Activated CD8-positive, alpha-beta memory T cell treated with anti-CD3 and anti-CD28 coated beads, Interleukin-2, amount 10 ng/mL, durations not matched to agents 7 days and 5 days (primary cell): ENCODE data around the gene CUL5. TPM values are rescaled to one million over a fixed set of nuclear protein-coding genes. Genes with fewer than 3 reads are reported as not detected.
"Not testable (repeated sequence)": the region's sequence is repeated elsewhere in the genome, so short reads cannot be mapped to it uniquely, and the experiment has no call there.

Source experiments
- ATAC-seq: fragments of 150-1000 bp; cut with Tn5 transposase; one replicate; pipeline ENCODE4 v1.10.0; 2021; ENCODE audit warnings: moderate library complexity
- CTCF ChIA-PET: fragments of 350-600 bp; sonication (Branson Sonifier 250); formaldehyde crosslinking; loops from one replicate; lab custom pipeline; 2021; ENCODE audit warnings: antibody characterized with exemption; lab: Charles Lee
- DNase-seq: peaks from one replicate; pipeline ENCODE4 v3.0.0-alpha.2; 2020
- H3K27ac Mint-ChIP-seq: one replicate; pipeline ENCODE4 v1.8.0; 2021; ENCODE audit warnings: mild to moderate bottlenecking, mixed read lengths
- H3K27me3 Mint-ChIP-seq: one replicate; pipeline ENCODE4 v1.8.0; 2021; ENCODE audit warnings: mixed read lengths
- H3K36me3 Mint-ChIP-seq: one replicate; pipeline ENCODE4 v1.8.0; 2021; ENCODE audit warnings: mild to moderate bottlenecking, mixed read lengths
- H3K4me1 Mint-ChIP-seq: one replicate; pipeline ENCODE4 v1.8.0; 2021; ENCODE audit warnings: mixed read lengths
- H3K4me3 Mint-ChIP-seq: one replicate; pipeline ENCODE4 v1.8.0; 2021; ENCODE audit warnings: mild to moderate bottlenecking, moderate library complexity, mixed read lengths
- H3K9me3 Mint-ChIP-seq: one replicate; pipeline ENCODE4 v1.8.0; 2022; ENCODE audit warnings: low read depth, mixed read lengths
- total RNA-seq, 2 experiments: library from RNA; stranded (reverse); gene quantifications; one replicate each; pipeline ENCODE4 v1.2.3, GENCODE V29; 2021

The CUL5 gene
- total RNA-seq, 2 experiments from 2014 or later, result 28.4 to 34.4 TPM

DNA sequence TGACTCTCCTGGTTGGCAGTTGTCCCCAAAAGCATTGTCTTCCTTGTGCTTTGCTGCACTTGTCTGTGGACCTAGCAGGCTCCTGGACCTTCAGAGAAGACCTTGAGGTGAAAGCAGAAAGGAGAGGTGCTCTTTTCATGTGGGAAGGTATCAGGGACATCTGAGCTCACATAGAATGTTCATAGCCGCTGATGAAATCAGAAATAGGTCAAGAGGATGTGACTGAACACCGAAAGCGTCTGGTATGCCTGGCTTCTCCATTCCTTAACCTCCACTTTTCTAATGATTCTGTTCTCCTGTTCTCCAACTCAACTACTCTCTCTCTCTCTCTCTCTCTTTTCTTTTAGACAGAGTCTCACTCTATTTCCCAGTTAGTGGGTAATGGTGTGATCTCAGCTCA is 6.2 kb upstream of the CUL5 start:
- CTCF ChIA-PET, result no interaction called here

DNA sequence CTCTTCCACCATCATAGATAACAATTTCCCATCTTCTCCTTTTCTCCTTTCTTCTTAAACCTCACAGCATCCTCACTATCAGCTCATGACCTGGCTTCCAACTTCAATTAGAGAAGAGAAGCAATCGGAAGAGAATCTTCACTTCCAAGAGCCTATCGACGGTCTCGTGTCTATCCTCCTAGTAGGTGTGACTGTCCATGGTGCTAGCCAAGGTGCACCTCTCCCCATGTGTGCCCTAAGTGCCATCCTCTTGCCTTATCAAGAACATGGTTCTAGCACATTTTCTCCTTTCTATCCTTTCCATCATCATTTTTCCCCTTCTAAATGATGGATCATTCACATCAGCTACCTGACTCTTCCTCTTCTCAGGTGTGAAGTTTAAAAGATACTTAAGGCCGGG is 5.1 kb upstream of the CUL5 start:
- Mint-ChIP-seq H3K9me3 (no peaks in the 10 kb centered on the region), H3K27ac (no peak overlapping the region), H3K4me3 (no peak overlapping the region), H3K4me1 (peaks cover 6% of the 10 kb centered on the region), H3K36me3 (no peaks in the 10 kb centered on the region), H3K27me3 (peaks cover 3% of the 10 kb centered on the region)
- CTCF ChIA-PET, result no interaction called here
- no peak for ATAC-seq
- DNase-seq, result no peak

More for the DNA sequence above, 6.2 kb upstream of the CUL5 start:
- no peak for DNase-seq
- Mint-ChIP-seq H3K9me3 (no peaks in the 10 kb centered on the region), H3K27ac (no peak overlapping the region), H3K4me1 (no peaks in the 10 kb centered on the region), H3K4me3 (no peak overlapping the region), H3K27me3 (peaks cover 6% of the 10 kb centered on the region), H3K36me3 (no peaks in the 10 kb centered on the region)
- no peak for ATAC-seq

DNA sequence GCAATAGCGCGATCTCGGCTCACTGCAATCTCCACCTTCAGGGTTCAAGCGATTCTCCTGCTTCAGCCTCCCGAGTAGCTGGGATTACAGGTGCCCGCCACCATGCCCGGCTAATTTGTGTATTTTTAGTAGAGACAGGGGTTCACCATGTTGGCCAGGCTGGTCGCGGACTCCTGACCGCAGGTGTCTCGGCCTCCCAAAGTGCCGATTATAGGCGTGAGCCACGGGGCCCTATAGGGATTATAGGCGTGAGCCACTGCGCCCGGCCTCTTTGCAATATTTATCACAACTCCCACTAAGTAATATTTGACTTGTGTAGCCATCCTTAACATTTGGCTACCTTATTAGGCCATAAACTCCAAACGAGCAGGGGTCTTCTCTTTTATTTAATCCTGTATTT is 879 bp upstream of the CUL5 start:
- H3K4me1 Mint-ChIP-seq, result peaks cover 17% of the 10 kb centered on the region
- CTCF ChIA-PET, result interaction anchor here (1.6 to 1.7 kb wide), 2 partner anchors 59 to 846 kb away, joined by 5 to 6 read pairs; no protein-coding TSS in a partner anchor
- ATAC-seq (no peak), DNase-seq (no peak)
- H3K27ac Mint-ChIP-seq, result no peak overlapping the region
- peaks cover 11% of the 10 kb centered on the region for H3K36me3 Mint-ChIP-seq
- H3K27me3 Mint-ChIP-seq, result no peaks in the 10 kb centered on the region
- no peaks in the 10 kb centered on the region for H3K9me3 Mint-ChIP-seq
- H3K4me3 Mint-ChIP-seq, result peak overlapping the region; percentile 97

GRCh38 chr11:108009497-108010370 is 1.0 kb downstream of the CUL5 start:
- Mint-ChIP-seq H3K27me3 (no peaks in the 10 kb centered on the region), H3K27ac (peak overlapping the region; percentile 90), H3K9me3 (no peaks in the 10 kb centered on the region), H3K4me1 (peaks cover 17% of the 10 kb centered on the region), H3K4me3 (peak overlapping the region; percentile 97), H3K36me3 (peaks cover 11% of the 10 kb centered on the region)
- DNase-seq (no peak), ATAC-seq (peak; percentile 21)
- CTCF ChIA-PET, result interaction anchor here (0.9 to 2.0 kb wide), 17 partner anchors 10 to 638 kb away, joined by 3 to 13 read pairs (median 5); partner anchors contain the start of genes ATM and NPAT

GRCh38 chr11:108012139-108012725 is 3.5 kb downstream of the CUL5 start:
- CTCF ChIA-PET, result interaction anchor here (0.8 to 1.9 kb wide), 2 partner anchors 13 to 14 kb away, joined by 3 to 5 read pairs; no protein-coding TSS in a partner anchor
- H3K27ac Mint-ChIP-seq, result no peak overlapping the region
- no peak for ATAC-seq
- H3K4me1 Mint-ChIP-seq, result peaks cover 22% of the 10 kb centered on the region
- DNase-seq, result no peak
- no peak overlapping the region for H3K4me3 Mint-ChIP-seq
- H3K36me3 Mint-ChIP-seq, result peaks cover 15% of the 10 kb centered on the region
- no peaks in the 10 kb centered on the region for H3K27me3 Mint-ChIP-seq
- no peaks in the 10 kb centered on the region for H3K9me3 Mint-ChIP-seq

GRCh38 chr11:108016647-108017046 is 7.9 kb downstream of the CUL5 start:
- Mint-ChIP-seq H3K27me3 (no peaks in the 10 kb centered on the region), H3K27ac (no peak overlapping the region), H3K9me3 (no peaks in the 10 kb centered on the region), H3K4me1 (peaks cover 7% of the 10 kb centered on the region), H3K36me3 (peaks cover 12% of the 10 kb centered on the region), H3K4me3 (no peak overlapping the region)
- ATAC-seq, result no peak
- no peak for DNase-seq
- CTCF ChIA-PET, result interaction anchor here (1.0 kb wide), 1 partner anchor 100 kb away, joined by 3 read pairs; no protein-coding TSS in a partner anchor

DNA sequence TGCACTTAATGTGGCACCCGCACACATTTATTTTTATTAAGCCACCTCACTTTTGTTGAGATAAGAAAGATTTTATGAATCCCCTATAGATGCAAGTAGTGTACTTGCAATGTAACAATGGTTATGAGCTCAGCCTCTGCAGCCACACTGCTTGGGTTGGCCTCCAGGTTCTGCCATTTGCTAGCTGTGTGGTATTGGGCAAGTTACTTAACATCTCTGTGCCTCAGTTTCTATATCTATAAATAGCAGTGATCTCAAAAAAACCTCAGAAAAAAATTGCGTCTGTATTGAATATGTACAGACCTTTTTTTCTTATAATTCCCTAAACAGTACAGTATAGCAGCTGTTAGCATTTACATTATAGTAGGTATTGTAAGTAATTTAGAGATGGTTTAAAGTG is 10.0 kb downstream of the CUL5 start:
- Mint-ChIP-seq H3K4me1 (peaks cover 7% of the 10 kb centered on the region), H3K9me3 (no peaks in the 10 kb centered on the region), H3K27me3 (no peaks in the 10 kb centered on the region), H3K36me3 (peaks cover 17% of the 10 kb centered on the region), H3K4me3 (no peak overlapping the region), H3K27ac (no peak overlapping the region)
- ATAC-seq (no peak), DNase-seq (no peak)
- CTCF ChIA-PET, result interaction anchor here (1.5 kb wide), 1 partner anchor 10 kb away, joined by 8 read pairs; the partner anchor contains the start of gene CUL5

- Mint-ChIP-seq H3K4me1 (peaks cover 12% of the 10 kb centered on the region), H3K4me3 (no peak overlapping the region), H3K36me3 (peaks cover 17% of the 10 kb centered on the region), H3K9me3 (no peaks in the 10 kb centered on the region), H3K27me3 (no peaks in the 10 kb centered on the region), H3K27ac (no peak overlapping the region)
- ATAC-seq (no peak), DNase-seq (no peak)
- CTCF ChIA-PET, result interaction anchor here (1.7 kb wide), 1 partner anchor 11 kb away, joined by 5 read pairs; the partner anchor contains the start of gene CUL5
Observed at GRCh38 chr11:108019870-108020540, 11.3 kb downstream of the CUL5 start.

DNA sequence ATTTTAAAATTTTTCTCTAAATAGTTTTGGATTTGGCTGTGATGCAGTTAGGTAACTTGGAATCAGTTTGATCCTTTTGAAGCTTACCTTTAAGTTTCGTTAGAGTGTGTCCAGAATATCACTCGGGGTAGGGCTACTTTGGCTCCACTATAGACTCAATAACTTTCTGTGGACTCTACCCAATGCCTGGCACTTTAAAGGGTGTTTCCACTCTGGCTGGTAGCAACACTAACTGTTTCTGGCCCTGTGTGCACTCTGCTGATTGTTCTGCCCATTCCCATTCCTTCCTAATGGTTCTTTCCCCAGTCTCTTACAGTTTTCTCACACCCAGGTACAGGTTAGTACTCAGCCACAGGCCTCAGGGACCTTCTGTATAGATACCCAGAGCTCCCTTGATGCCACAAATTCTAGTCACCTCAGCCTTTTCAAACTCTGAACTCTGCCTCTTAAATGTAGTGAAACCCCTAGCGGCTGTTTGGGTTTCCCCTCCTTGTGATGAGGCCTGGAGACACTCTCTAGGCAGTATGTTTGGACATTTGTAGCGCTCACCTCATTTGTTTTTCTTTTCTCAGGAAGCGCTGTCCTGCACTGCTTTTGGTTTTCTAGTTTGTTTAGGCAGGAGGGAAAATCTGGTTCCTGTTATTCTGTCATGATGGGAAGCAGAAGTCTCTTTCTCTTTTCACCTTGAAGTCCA is 16.8 kb downstream of the CUL5 start:
- ATAC-seq (no peak), DNase-seq (no peak)
- Mint-ChIP-seq H3K27me3 (no peaks in the 10 kb centered on the region), H3K9me3 (peaks cover 2% of the 10 kb centered on the region), H3K36me3 (peaks cover 32% of the 10 kb centered on the region), H3K4me1 (peaks cover 17% of the 10 kb centered on the region), H3K4me3 (no peak overlapping the region), H3K27ac (no peak overlapping the region)
- CTCF ChIA-PET, result interaction anchor here (1.0 kb wide), 1 partner anchor 13 kb away, joined by 3 read pairs; no protein-coding TSS in a partner anchor

DNA sequence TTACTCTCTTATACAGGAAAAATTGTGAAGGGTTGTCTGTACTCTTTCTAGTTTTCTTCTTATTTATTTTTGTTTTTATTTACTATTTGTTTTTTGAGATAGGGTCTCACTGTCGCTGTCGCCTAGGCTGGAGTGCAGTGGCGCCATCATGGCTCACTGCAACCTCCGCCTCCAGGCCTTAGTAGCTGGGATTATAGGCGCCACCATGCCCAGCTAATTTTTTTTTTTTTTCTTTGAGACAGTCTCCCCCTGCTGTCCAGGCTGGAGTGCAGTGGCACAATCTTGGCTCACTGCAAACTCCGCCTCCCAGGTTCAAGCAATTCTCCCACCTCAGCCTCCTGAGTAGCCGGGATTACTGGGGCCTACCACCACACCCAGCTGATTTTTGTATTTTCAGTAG is 18.4 kb downstream of the CUL5 start:
- Mint-ChIP-seq H3K36me3 (peaks cover 38% of the 10 kb centered on the region), H3K4me1 (peaks cover 22% of the 10 kb centered on the region), H3K9me3 (peaks cover 8% of the 10 kb centered on the region), H3K27me3 (no peaks in the 10 kb centered on the region), H3K27ac (no peak overlapping the region), H3K4me3 (no peak overlapping the region)
- CTCF ChIA-PET, result no interaction called here
- no peak for DNase-seq
- ATAC-seq, result no peak

GRCh38 chr11:108028822-108029441 is 20.2 kb downstream of the CUL5 start:
- H3K9me3 Mint-ChIP-seq, result peaks cover 10% of the 10 kb centered on the region
- H3K4me3 Mint-ChIP-seq, H3K27me3 Mint-ChIP-seq, DNase-seq, ATAC-seq, CTCF ChIA-PET, H3K27ac Mint-ChIP-seq: not testable (repeated sequence)
- peaks cover 36% of the 10 kb centered on the region for H3K36me3 Mint-ChIP-seq
- peaks cover 25% of the 10 kb centered on the region for H3K4me1 Mint-ChIP-seq

DNA sequence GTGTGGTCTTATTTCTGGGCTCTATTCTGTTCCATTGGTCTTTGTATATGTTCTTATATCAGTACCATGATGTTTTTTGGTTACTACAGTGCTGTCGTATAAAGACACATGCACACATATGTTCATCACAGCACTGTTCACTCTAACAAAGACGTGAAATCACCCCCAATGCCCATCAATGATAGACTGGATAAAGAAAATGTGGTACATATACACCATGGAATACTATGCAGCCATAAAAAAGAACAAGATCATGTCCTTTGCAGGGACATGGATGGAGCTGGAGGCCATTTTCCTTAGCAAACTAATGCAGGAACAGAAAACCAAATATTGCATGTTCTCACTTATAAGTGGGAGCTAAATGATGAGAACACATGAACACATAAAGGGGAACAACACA is 22.9 kb downstream of the CUL5 start:
- CTCF ChIA-PET, result not testable (repeated sequence)

More for the DNA sequence above, 22.9 kb downstream of the CUL5 start:
- Mint-ChIP-seq H3K36me3 (peaks cover 37% of the 10 kb centered on the region), H3K9me3 (peaks cover 10% of the 10 kb centered on the region)
- ATAC-seq, H3K27ac Mint-ChIP-seq, DNase-seq, H3K4me1 Mint-ChIP-seq, H3K4me3 Mint-ChIP-seq, H3K27me3 Mint-ChIP-seq: not testable (repeated sequence)
